Osteocyte (in vitro differentiated cells): ENCODE data around the gene MEOX1. TPM values are rescaled to one million over a fixed set of nuclear protein-coding genes. Genes with fewer than 3 reads are reported as not detected.

Experiments used
- DNase-seq: peaks from one replicate; pipeline ENCODE4 v3.0.0; 2021; ENCODE audit warnings: mixed read lengths; ENCODE audit not compliant: unreplicated experiment; ENCODE audit errors: extremely low spot score
- H3K27ac Mint-ChIP-seq: one replicate; pipeline ENCODE4 v1.8.0; 2021; ENCODE audit warnings: mild to moderate bottlenecking, mixed read lengths; ENCODE audit not compliant: unreplicated experiment
- H3K27me3 Mint-ChIP-seq: one replicate; pipeline ENCODE4 v1.8.0; 2021; ENCODE audit warnings: mixed read lengths; ENCODE audit not compliant: unreplicated experiment
- H3K36me3 Mint-ChIP-seq: one replicate; pipeline ENCODE4 v1.8.0; 2021; ENCODE audit warnings: mixed read lengths; ENCODE audit not compliant: unreplicated experiment
- H3K4me1 Mint-ChIP-seq: one replicate; pipeline ENCODE4 v1.8.0; 2021; ENCODE audit warnings: mixed read lengths; ENCODE audit not compliant: unreplicated experiment
- H3K4me3 Mint-ChIP-seq: one replicate; pipeline ENCODE4 v1.8.0; 2021; ENCODE audit warnings: mild to moderate bottlenecking, moderate library complexity, mixed read lengths; ENCODE audit not compliant: unreplicated experiment
- H3K9me3 Mint-ChIP-seq: one replicate; pipeline ENCODE4 v1.8.0; 2021; ENCODE audit warnings: mixed read lengths; ENCODE audit not compliant: unreplicated experiment
- CTCF ChIP-seq: fragments of 200-600 bp; sonication (generic); IDR thresholded peaks from 2 replicates; pipeline ENCODE4 v1.5.0; 2021; ENCODE audit warnings: antibody characterized with exemption, mild to moderate bottlenecking, moderate library complexity
- total RNA-seq: library from RNA; stranded (reverse); gene quantifications from 2 replicates; pipeline ENCODE4 v1.2.1, GENCODE V29; 2021

Gene MEOX1
- total RNA-seq, 1 donor from 2014 or later = not detected

GRCh38 chr17:43658900-43659299, 2.8 kb downstream of the MEOX1 start:
- no peak for TF ChIP-seq CTCF
- DNase-seq = no peak
- no peaks in the 10 kb centered on the region for H3K27me3 Mint-ChIP-seq

GRCh38 chr17:43655693-43656255, 5.9 kb downstream of the MEOX1 start:
- no peaks in the 10 kb centered on the region for H3K27me3 Mint-ChIP-seq

More at GRCh38 chr17:43658900-43659299, 2.8 kb downstream of the MEOX1 start:
- Mint-ChIP-seq H3K27ac (no peak overlapping the region), H3K4me3 (no peak overlapping the region), H3K4me1 (peaks cover 30% of the 10 kb centered on the region), H3K36me3 (no peaks in the 10 kb centered on the region), H3K9me3 (no peaks in the 10 kb centered on the region)

DNA sequence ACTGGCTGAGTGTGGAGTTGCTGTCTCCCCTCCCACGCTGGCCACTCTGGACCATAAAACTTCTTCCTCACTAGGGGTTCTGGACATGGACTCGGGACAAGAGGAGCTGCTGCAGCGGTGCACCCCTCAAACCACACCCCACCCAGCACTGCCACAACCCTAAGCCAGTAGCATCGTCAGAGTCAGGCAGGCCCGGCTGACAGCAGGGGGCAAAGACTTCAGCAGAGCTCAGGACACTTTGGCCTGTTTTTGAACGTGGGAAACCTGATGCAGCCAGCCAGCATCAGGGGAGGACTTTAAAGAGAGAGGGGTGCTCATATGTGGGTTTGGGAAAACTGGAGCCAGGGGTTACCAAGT, 9.6 kb downstream of the MEOX1 start:
- no peak overlapping the region for H3K4me3 Mint-ChIP-seq
- H3K27ac Mint-ChIP-seq = no peak overlapping the region
- no peaks in the 10 kb centered on the region for H3K27me3 Mint-ChIP-seq
- TF ChIP-seq CTCF = no peak
- no peaks in the 10 kb centered on the region for H3K9me3 Mint-ChIP-seq
- no peak for DNase-seq
- peaks cover 11% of the 10 kb centered on the region for H3K4me1 Mint-ChIP-seq
- no peaks in the 10 kb centered on the region for H3K36me3 Mint-ChIP-seq

More at GRCh38 chr17:43655693-43656255, 5.9 kb downstream of the MEOX1 start:
- H3K36me3 Mint-ChIP-seq = no peaks in the 10 kb centered on the region
- H3K27ac Mint-ChIP-seq = no peak overlapping the region
- H3K9me3 Mint-ChIP-seq = no peaks in the 10 kb centered on the region
- peaks cover 11% of the 10 kb centered on the region for H3K4me1 Mint-ChIP-seq
- H3K4me3 Mint-ChIP-seq = no peak overlapping the region
- no peak for TF ChIP-seq CTCF
- no peak for DNase-seq

DNA sequence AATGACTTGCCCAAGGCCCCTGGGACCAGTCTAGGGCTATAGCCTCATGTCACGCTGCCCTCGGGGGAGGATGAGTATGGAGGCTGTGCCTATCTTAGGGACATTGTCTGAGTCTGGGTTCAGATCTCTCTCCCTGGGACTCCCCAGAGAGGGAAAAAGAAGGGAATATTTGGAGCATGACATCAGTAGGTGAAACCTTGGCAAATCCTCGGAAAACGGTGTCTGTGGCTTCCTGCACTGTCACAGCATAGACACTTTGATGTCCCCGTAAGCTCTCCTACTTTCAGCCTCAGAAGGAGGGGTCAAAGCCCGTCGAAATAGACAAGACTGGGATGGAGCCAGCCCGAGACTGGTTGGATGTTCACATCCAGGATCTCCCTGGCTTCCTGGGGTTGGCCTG, 11.3 kb downstream of the MEOX1 start:
- no peak overlapping the region for H3K4me3 Mint-ChIP-seq
- DNase-seq = no peak
- no peaks in the 10 kb centered on the region for H3K4me1 Mint-ChIP-seq
- H3K36me3 Mint-ChIP-seq = no peaks in the 10 kb centered on the region
- no peak for TF ChIP-seq CTCF
- no peaks in the 10 kb centered on the region for H3K9me3 Mint-ChIP-seq
- H3K27me3 Mint-ChIP-seq = no peaks in the 10 kb centered on the region
- no peak overlapping the region for H3K27ac Mint-ChIP-seq

DNA sequence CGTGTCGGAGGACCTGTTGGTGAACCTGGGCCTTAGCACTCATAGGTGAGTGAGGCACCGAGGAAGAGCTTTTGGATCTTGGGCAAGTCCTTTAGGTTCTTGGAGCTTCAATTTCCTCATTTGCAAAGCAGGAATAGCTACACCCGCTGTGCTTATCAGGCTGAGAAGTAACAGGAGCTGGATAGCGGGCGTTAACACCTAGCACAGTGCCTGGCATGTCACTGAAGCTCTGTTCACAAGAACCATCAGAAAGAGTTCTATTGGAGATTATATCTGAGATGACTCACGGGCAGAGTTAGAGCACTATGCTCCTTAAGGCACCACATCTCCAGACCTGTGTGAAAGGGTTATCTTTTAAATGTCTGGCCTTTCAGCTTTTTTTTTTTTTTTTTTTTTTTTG, 12.8 kb downstream of the MEOX1 start:
- TF ChIP-seq CTCF = no peak
- Mint-ChIP-seq H3K9me3 (no peaks in the 10 kb centered on the region), H3K36me3 (no peaks in the 10 kb centered on the region), H3K4me3 (no peak overlapping the region), H3K4me1 (no peaks in the 10 kb centered on the region), H3K27me3 (no peaks in the 10 kb centered on the region), H3K27ac (no peak overlapping the region)
- no peak for DNase-seq
